HL-60 (cell line): Measurements from ENCODE around the gene SLC22A23.

Source experiments
- CTCF ChIP-seq: IDR thresholded peaks from one replicate; pipeline ENCODE4 v1.5.1; 2011; ENCODE audit warnings: low read length, control low read depth, inconsistent platforms; ENCODE audit not compliant: insufficient read depth
- GABPA ChIP-seq: IDR thresholded peaks from 2 replicates; pipeline ENCODE4 v1.6.1; 2012; ENCODE audit warnings: low read depth
- POLR2AphosphoS5 ChIP-seq: IDR thresholded peaks from 2 replicates; pipeline ENCODE4 v1.6.1; 2012; ENCODE audit warnings: low read depth
- SPI1 ChIP-seq: IDR thresholded peaks from 2 replicates; pipeline ENCODE4 v1.6.1; 2012; ENCODE audit warnings: low read depth, mild to moderate bottlenecking, borderline replicate concordance

- no peak for TF ChIP-seq GABPA
- TF ChIP-seq POLR2AphosphoS5 = no peak
- no peak for TF ChIP-seq CTCF
- no peak for TF ChIP-seq SPI1
Measured at GRCh38 chr6:3231247-3232016, 225.4 kb downstream of the SLC22A23 start.
